Left colon (tissue), 2 donors: ENCODE results near the gene SEMA4B. TPM values are rescaled to one million over a fixed set of nuclear protein-coding genes. Genes with fewer than 3 reads are reported as not detected.
A peak's percentile ranks its signal among the peaks of the same experiment; 100 is the strongest.

ENCODE experiments used
- ATAC-seq: fragments of 200-7000 bp; cut with Tn5 transposase; one replicate; pipeline ENCODE4 v1.9.1; 2020; ENCODE audit warnings: mild to moderate bottlenecking, moderate library complexity
- DNase-seq, 2 donors: peaks; one replicate each; pipeline ENCODE4 v3.0.0-alpha.2; 2020
- intact Hi-C, 2 donors: fragments of 100-400 bp; cut with DNase I in 1 of 2; cut with micrococcal nuclease in 1 of 2; formaldehyde crosslinking; loops; one replicate each; pipeline versions ENCODE4 v1.11.2 to v1.14.0; 2022; cut with DNase I, micrococcal nuclease
- total RNA-seq, 2 donors: library from RNA; stranded (reverse); fragmentation: NEBNext Ultra II Directional; extraction: Animal tissue kit (Norgen Biotek cat#: 25700); gene quantifications; one replicate each; pipeline ENCODE4 v1.2.1, GENCODE V29; 2021
- donor health status: DM: no; HTN: no; CAD: no.
- donor health status: DM: yes; HTN: yes; CAD: no.

The SEMA4B gene
- total RNA-seq, 2 donors from 2014 or later, result 97.2 to 165 TPM

DNA sequence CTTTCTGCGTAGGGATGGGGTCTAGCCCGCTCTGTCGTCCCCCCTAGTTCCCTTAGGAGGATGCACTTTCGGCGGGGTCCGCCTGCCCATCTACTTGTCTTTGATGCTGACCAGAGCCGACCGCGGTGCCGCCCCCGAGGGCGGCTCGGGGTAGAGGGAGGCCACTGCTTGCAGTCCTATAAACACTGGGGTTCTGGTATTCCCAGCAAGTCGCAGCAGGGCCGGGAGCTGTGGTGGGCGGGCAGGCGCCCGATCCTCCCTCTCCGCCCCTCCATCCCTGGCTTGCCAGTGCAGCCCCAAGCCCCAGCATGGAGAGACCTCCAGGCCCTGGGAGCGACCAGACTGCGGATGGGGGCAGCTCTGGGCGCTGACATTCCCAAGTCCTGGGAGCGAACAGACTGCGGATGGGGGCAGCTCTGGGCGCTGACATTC, 830 bp downstream of the SEMA4B start:
- DNase-seq, result no peak
- ATAC-seq, result peak; percentile 42
- intact Hi-C loops, result no loop called here

DNA sequence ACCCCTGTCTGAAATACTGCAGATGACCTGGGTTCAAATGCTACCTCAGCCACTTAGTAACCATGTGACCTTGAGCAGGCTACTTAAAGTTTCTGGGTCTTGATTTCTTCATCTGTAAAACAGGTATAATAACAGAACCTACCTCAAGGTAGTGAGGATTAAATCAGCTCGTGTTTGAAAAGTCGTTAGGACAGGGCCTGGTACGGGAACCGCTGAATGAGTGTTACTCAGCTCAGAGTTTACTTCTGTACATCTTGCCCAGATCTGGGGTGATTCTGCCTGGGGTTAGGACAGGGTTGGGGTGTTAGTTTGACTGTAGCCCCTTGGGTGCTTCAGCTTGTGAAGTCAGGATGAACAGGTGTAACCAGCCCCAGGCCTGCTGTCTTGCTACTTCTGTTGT, 1.8 kb downstream of the SEMA4B start:
- intact Hi-C loops, result no loop called here
- no peak for ATAC-seq
- DNase-seq, result no peak

DNA sequence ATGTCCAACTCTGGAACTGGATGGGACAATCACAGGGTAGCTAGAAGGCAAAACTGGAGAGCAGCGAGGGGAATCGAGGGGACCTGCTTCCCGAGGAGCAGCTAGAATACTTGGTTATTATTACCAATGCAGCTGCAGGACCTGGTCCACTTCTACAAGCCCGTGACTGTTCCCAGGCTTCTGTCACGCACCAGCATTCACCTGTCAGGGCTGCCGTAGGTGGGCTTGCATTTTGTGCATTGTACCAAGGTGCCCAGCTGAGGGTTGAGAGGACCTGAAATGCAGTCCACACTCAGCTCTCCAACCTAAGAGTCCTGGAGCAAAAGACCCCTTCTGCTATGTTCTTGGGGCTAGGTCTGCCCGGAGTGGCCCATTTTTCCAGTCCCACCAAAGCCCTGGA, 2.3 kb downstream of the SEMA4B start:
- intact Hi-C loops, result no loop called here
- ATAC-seq (no peak), DNase-seq (no peak)

DNA sequence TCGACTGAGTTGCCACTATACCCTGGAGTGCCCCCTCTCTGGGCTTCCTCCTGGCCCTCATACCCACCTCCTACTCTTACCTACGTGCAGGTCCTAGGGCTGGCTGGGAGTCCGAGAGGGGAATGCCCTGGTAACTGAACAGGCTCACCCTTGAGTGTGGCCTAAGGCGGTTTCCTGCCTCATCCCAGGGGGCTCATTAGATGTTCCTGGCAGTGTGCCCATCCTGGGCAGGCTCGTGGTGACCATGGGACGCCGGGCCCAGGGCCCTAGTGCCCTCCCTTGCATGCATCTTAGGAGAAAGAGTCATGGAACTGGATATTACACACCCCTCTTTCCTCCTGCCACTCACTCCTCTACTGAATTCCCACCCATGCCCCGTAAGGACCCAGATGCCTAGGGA, 2.8 kb downstream of the SEMA4B start:
- DNase-seq, result no peak
- ATAC-seq, result no peak
- intact Hi-C loops, result no loop called here

DNA sequence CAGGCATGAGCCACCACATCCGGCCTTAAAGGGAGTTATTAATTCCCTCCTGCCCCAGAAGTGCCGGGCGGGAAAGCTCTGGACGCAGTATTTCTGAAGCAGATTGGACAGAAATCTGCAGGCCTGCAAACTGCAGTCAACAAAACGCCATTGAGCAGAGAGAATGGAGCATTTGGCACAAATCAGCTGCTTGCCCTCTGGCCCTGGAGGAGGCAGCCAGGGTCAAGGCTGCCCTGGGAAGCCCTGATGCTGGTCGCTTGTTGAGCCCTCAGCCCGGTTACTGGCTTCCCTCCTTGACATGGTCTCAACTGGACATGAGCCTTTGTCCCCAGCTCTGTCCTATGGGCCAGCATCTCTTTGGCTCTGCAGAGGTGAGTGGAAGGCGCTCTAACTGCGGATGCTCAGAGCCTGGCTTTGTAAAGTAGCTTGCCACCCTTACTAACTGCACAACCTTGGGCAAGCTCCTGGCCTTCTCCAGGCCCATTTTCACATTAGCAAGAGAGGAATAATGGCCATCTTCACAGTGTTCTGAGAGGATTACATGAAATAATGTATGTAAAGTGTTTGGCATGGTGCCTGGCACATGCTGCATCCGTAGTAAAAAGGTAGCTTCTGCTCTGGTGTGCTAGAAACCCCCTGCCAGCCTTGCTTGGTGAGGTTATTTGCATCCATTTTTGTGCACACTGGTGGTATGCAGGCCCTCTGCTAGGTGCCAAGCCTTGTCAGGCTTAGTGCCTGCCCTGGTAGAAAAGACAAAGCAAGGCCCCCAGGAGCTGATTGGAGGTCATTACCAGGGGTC, 4.1 kb downstream of the SEMA4B start:
- ATAC-seq, result no peak
- DNase-seq, result no peak
- intact Hi-C loops, result no loop called here

DNA sequence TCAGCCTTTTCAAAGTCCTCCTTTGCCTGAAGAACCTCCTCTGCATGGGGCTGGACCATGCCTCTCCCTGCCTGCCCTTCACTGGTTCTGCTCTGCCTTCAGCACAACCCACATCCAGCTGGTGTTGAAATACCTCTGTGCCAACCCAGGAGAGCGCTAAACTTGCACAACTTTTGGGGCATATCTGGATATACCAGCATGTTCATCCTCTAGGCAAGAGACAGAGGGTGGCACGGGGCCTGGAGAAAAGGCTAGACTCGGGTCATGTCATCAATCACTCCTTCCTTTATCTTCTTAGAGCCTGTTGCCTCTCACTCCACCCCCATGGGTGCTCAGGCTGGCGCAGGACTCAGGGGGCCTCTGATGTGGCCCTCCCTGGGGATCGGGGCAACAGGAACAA, 4.8 kb downstream of the SEMA4B start:
- intact Hi-C loops, result no loop called here
- ATAC-seq, result no peak
- DNase-seq, result no peak

DNA sequence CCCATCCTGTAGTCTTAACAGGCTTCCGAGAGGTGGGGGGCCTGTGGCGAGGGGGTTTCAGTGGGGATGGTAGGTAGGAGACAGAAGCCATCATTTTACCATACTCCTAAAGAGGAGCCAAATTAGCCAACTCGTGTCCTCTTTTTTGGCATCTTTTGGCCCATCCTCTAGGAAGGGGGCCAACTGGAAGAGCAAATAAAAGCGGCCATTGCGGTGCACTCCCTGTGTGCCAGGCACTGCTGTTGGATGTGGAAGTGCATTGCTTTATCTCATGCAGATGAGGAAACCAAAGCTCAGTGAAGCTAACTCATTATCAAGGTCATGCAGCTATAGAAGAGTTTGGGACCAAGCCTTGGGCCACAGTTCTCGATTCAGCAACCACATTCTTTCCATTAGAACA, 6.1 kb downstream of the SEMA4B start:
- ATAC-seq (no peak), DNase-seq (no peak)
- intact Hi-C loops, result no loop called here

DNA sequence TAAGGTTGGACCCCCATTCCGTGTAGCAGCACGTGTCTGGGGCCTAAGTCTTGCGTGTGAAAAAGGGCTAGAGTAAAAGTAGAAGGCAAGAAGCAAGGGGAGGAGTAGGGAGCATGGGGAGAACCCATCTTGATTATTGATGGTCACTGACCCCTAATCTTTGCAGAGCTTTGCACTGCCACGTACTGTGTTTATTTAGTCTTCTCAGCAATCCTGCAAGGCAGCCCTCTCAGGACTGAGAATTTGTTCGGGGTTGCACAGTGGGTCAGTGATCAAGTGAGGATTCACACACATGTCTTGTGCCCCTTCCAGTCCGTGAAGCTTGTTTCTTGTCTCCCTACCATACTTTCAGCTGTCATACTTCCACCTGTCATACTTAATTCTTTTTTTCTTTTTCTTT, 7.2 kb downstream of the SEMA4B start:
- intact Hi-C loops, result no loop called here
- DNase-seq (no peak), ATAC-seq (no peak)

DNA sequence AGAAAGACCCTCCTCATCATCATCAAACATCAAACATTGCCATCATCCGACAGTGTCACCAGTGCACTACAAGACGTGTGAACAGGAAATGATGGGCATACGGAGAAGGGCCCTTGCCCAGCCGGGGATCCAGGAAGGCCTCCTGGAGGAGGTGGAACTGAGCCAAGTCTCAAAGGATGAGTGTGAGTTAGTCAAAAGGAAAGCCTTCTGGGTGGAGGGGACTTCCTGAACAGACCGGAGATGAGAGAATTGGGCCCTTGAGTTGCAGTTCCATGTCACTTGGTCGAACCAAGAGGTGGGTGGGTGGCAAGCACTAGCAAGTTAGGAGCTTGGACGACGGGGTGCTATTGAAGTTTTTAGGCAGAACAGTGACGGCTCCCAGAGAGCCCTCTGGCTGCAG, 8.5 kb downstream of the SEMA4B start:
- intact Hi-C loops, result no loop called here
- ATAC-seq (no peak), DNase-seq (no peak)

DNA sequence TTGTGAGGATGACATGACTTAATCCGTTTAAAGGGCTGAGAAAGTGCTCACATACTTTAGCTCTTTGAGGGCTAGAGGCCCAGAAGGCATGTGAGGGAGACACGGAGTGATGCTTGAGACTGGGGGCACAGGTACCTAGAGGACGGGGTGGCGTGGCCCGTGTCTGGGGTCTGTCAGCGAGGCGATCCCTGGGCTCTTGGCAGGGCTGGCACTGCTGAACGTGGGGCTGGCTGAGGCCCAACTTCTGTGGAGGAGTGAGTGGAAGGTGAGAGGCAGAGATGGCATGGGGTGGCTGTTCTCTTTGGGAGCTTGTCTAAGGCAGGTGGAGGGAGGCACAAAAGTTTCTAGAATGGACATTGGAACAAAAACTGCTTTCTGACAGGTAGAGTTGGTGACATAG, 9.5 kb downstream of the SEMA4B start:
- intact Hi-C loops, result no loop called here
- DNase-seq, result no peak
- no peak for ATAC-seq

DNA sequence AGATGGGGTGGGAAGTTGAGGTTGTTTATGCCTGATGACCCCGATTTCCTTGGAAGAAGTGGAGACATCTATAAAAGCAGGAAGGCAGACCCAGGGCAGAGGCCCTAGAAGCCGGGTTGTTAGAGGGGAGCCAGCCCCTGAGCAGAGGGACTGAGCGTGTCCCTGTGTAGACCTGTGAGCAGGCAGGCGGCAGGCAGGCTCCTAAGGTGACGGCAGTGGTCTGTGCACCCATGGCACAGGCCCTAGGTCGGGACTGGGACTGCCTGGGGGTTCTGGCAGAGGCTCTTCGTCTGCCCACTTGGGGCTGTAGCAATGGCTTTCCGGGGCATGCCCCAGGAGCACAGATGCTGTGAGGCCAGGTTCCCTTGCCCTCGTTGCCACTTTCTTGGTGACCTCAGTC, 9.9 kb downstream of the SEMA4B start:
- DNase-seq, result no peak
- peak; percentile 0 for ATAC-seq
- intact Hi-C loops, result no loop called here

DNA sequence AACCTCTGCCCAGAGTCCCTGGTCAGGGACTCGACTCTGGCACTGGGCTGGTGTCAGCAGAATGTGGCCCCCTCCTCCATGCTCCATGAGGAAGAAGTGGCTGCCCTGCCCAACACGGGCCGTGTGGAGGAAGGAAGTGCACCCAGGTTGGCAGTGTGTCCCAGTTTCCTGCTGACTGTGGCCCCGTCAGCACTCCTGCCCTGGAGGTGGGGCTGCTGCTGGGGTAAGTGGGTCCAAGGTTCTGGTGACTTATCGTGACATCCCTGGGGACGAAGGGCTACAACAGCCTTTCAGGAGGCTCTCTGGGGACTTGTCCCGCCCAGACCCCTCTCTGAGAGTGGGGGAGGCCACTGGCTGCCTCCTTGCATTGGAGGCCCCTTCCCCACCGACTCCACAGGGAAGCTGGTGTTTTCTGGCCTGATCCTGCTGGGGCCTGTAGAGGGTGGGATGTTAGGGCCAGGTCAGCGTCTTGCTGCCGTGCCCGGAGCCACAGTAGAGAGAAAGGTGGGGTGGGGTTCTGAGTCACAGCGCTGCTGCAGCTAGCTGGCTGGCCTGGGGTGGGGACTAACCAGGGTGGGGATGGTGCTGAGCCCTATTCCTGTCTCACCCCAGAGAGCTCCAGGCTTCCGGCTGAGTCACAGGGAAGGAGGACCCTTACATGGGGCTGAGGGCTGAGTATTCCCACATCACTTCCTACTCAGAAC, 10.5 kb downstream of the SEMA4B start:
- peak; percentile 80 for ATAC-seq
- intact Hi-C loops, result no loop called here

DNA sequence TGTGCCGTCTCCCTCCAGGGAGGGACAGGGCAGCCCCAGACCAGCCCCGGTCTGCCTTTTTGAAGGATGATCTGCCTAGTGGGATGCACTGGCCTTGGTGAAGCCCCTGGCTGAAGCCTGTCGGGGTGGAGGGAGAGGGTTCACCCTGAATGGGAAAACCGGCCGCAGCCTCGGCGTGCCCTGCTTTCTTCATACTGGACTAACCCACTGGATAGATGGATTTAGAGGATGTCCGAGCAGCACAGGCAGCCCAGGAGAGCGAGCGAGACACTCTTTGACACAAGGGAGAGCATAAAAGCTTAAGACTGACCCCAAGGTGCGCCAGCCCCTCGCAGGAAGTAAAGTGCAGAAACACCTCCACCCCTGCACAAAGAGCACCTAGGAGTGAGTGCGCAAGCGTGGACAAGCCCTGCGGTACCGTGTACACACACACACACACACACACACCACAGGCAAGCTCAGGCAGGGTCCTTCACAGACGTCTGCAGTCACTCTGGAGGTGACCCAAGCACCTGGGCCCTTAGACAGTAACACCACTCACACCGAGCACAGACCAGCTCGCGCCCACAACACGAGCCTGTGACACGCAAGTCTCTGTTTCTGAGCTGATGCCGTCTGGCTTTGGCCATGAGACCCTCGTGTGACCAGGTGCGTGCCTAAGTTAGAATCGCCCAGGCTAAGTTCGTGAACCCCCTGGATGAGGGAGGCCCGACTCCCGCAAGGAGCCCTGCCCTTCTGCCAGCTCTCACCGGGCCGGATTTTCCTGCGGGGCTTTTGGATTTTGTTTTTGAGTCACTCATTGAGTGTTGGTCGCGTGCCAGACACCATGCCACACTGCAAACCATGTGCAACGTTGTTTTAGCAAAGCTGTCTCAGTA, 11.3 kb downstream of the SEMA4B start:
- DNase-seq, result no peak
- ATAC-seq, result no peak
- intact Hi-C loops, result no loop called here

More for the DNA sequence above, 10.5 kb downstream of the SEMA4B start:
- DNase-seq, result peak; percentile 81 to 94

DNA sequence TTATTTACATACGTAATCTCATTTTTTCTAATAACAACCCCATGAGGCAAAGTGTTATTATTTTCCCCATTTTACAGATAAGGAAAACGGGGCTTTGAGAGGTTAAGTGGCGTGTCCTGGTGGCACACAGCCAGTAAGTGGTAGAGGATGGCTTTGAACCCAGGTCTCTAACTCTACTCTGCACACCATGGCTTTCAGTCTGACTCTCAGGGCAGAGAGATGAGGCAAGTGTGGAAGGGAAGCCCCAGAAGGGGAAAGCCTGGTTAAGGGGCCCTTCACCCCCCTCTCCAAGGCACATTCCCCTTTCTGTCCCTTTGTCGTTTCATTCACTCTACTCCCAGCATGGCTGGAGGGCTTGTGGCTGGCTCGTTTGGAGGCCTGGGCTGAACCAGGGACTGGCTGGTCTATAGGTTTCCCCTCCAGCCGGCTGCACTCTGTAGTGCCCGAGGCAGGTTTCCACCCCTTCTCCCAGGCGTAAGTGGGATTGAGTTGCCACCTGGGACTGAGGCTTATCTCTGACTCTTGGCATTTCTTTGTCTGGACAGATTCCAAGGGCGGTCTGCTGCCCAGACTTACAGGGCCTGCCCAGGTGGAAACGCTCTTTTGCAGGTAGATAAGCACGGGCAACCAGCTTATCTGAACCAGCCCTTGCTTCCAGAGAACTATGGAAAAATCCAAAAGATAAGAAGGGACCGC, 12.1 kb downstream of the SEMA4B start:
- peak; percentile 51 for ATAC-seq
- peak; percentile 63 to 75 for DNase-seq
- intact Hi-C loops, result no loop called here

DNA sequence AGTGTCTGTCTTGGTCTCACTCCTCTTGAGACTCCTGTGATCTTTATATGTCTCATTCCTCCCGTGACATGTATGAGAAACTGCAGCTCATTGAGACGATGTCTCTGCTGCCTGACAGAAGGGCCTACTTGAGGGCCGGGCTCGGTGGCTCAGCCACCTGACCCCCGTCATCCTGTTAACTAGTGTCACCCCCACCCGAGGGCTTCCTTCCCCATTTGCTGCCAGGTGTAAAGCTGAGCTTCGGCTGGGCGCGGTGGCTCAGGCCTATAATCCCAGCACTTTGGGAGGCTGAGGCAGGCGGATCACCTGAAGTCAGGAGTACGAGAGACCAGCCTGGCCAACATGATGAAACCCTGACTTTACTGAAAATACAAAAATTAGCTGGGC, 12.7 kb downstream of the SEMA4B start:
- intact Hi-C loops, result no loop called here
- DNase-seq, result peak in 1 of 2 donors; percentile 55
- peak; percentile 2 for ATAC-seq

DNA sequence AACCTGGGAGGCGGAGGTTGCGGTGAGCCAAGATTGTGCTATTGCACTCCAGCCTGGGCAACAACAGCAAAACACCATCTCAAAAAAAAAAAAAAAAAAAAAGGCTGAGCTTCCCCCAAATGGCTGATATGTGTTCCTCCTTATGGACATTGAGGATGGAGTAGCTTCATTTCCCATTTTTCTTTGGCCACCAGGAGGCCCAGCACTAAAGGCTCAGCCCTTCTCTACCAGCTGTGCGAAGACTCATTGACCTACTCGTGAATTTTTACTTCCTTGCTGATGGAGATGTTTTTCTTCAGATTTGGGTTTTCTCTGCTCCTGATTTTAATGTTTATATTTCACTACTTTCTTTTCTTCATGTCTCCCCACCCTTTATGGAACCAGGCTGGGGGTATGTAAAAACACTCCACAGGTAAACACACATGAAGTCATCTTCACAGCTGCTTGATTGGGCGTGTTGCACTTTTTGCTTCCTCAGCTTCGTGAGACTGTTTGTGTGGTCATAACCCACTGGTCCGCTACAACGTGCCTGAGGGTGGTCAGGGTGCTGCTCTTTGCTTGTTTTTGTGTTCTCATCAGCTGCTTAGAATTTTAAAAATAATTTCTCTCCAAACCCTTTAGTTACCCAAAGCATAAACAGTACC, 13.5 kb downstream of the SEMA4B start:
- intact Hi-C loops, result no loop called here
- ATAC-seq (no peak), DNase-seq (no peak)

DNA sequence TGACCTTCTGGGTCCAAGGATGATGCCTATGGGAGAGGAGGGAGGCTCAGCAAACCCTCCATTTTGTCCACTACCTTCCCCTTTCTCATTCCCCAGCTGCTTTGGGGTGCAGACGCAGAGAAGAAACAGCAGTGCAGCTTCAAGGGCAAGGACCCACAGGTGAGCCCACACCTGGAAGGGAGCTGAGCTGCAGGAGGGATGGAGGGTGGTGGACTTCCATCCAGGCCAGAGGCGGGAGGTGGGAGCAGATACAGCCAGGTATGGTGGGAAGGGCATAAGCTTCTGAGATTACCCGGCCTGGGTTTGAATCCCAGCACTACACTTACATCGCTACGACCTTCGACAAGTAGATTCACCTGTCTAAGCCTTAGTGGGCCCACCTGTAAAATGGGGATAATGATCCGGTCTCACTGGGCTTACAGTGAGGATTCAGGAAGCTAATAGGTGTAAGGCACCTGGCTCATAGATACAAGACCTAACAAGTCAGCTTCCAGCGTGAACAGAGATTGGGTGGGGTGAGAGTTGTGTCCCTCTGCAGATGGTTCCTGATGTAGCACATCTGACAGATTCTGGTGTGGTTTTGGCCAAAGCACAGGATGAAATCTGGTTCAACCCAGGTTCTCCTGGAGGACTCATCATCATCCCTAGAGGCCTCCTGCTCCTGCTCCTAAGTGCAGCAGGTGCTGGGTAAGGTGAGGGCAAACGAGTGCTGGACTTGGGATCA, 16.7 kb downstream of the SEMA4B start:
- no peak for ATAC-seq
- no peak for DNase-seq

More for the DNA sequence above, 16.7 kb downstream of the SEMA4B start:
- intact Hi-C loops, result no loop called here
